ENCODE data around the gene DLG1. TPM values are rescaled to one million over a fixed set of nuclear protein-coding genes. Genes with fewer than 3 reads are reported as not detected.
A peak's percentile ranks its signal among the peaks of the same experiment; 100 is the strongest.

Gene DLG1
- total and polyA plus RNA-seq, 2 experiments from 2014 or later, result 54.8 to 128 TPM

DNA sequence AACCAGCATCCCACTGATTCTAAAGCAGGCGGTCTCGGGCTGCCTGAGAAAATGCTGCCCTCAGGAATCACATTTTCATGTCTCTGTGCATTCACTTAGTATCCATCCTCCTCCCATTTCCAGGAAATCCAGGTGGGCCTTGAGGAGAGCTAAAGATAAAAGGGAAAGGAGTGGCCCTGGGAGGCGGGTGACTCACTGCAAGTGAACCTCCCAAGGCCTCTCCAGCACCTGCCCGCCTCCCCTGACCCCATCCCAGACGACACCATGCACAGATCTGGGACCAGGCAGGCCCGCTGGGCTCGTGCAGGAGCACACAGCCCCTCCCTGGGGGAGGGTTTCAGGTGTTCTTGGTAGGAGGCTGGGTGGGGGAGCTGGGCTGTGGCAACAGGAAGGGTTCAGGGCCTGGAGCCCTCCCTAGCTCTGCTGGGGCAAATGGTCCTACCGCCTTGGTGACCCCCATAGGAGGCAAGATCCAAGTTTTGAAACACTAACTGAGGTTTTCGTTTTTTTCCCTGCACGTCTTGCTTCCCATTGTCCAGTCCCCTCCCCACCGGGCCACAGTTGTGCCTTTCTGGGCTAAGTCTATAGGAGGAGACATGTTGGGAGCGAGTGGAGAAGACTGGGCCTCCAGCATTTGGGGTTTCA lies 291.0 kb downstream of the DLG1 start:
- no peaks in the 10 kb centered on the region for H3K36me3 ChIP-seq (replicated peaks; ENCODE audit: insufficient read depth, low read depth)
- H3K9me3 ChIP-seq (ENCODE audit: low read depth), result no peaks in the 10 kb centered on the region
- no peaks in the 10 kb centered on the region for H4K20me1 ChIP-seq (ENCODE audit: insufficient read depth, poor library complexity, severe bottlenecking)
- no peak overlapping the region for H3K27ac ChIP-seq
- no peaks in the 10 kb centered on the region for H3K79me2 ChIP-seq
- peaks cover 11% of the 10 kb centered on the region for H3K4me1 ChIP-seq (ENCODE audit: insufficient read depth)
- peak; percentile 65 for DNase-seq (ENCODE audit: low spot score)
- H3K27me3 ChIP-seq, result no peaks in the 10 kb centered on the region
- H3K4me2 ChIP-seq, result no peak overlapping the region
- H2AFZ ChIP-seq, result no peak overlapping the region
- TF ChIP-seq EZH2phosphoT487 (IDR thresholded peaks at IDR 0.05; ENCODE audit: low read depth, severe bottlenecking, unreplicated experiment) (no peak), EZH2 (IDR thresholded peaks at IDR 0.05; ENCODE audit: borderline replicate concordance) (no peak)
- TF ChIP-seq, protein P1, sequence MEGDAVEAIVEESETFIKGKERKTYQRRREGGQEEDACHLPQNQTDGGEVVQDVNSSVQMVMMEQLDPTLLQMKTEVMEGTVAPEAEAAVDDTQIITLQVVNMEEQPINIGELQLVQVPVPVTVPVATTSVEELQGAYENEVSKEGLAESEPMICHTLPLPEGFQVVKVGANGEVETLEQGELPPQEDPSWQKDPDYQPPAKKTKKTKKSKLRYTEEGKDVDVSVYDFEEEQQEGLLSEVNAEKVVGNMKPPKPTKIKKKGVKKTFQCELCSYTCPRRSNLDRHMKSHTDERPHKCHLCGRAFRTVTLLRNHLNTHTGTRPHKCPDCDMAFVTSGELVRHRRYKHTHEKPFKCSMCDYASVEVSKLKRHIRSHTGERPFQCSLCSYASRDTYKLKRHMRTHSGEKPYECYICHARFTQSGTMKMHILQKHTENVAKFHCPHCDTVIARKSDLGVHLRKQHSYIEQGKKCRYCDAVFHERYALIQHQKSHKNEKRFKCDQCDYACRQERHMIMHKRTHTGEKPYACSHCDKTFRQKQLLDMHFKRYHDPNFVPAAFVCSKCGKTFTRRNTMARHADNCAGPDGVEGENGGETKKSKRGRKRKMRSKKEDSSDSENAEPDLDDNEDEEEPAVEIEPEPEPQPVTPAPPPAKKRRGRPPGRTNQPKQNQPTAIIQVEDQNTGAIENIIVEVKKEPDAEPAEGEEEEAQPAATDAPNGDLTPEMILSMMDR (IDR thresholded peaks at IDR 0.05; ENCODE audit: poor library complexity), result no peak
- H3K9me2 ChIP-seq (replicated peaks; ENCODE audit: insufficient read depth), result no peaks in the 10 kb centered on the region
- 68% methylated on average over 12 of the region's 12 CpGs for WGBS (ENCODE audit: low lambda C conversion rate, missing lambda C conversion rate)
- H3K4me3 ChIP-seq, result no peak overlapping the region

DNA sequence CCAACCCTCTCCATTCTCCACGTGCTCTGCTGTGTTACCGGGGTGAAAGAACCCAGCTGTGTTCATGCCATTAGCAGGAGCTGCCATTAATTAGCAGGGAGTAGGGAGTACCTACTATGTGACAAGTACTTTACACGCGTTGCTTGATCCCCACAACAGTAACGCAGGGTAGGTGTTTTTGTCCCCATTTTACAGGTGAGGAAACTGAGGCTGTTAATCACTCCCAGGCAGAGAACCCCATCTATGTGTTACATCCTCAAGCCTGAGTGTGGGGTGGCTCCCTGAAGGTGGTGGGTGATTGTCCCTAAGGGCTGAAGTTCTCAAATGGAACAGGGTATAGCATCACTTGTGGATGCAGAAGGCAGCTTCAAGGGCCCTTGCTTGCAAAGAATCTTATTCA lies 291.6 kb downstream of the DLG1 start:
- Histone ChIP-seq H4K20me1 (ENCODE audit: insufficient read depth, poor library complexity, severe bottlenecking) (no peaks in the 10 kb centered on the region), H3K36me3 (replicated peaks; ENCODE audit: insufficient read depth, low read depth) (no peaks in the 10 kb centered on the region), H2AFZ (no peak overlapping the region), H3K9me3 (ENCODE audit: low read depth) (no peaks in the 10 kb centered on the region), H3K79me2 (no peaks in the 10 kb centered on the region), H3K4me3 (no peak overlapping the region), H3K4me2 (no peak overlapping the region), H3K4me1 (ENCODE audit: insufficient read depth) (peaks cover 13% of the 10 kb centered on the region), H3K27ac (no peak overlapping the region), H3K9me2 (replicated peaks; ENCODE audit: insufficient read depth) (no peaks in the 10 kb centered on the region), H3K27me3 (no peaks in the 10 kb centered on the region)
- DNase-seq (ENCODE audit: low spot score), result no peak
- TF ChIP-seq EZH2 (IDR thresholded peaks at IDR 0.05; ENCODE audit: borderline replicate concordance) (no peak), EZH2phosphoT487 (IDR thresholded peaks at IDR 0.05; ENCODE audit: low read depth, severe bottlenecking, unreplicated experiment) (no peak)
- TF ChIP-seq, protein P1 (IDR thresholded peaks at IDR 0.05; ENCODE audit: poor library complexity), result no peak
- 96% methylated on average over 5 of the region's 5 CpGs for WGBS (ENCODE audit: low lambda C conversion rate, missing lambda C conversion rate)

DNA sequence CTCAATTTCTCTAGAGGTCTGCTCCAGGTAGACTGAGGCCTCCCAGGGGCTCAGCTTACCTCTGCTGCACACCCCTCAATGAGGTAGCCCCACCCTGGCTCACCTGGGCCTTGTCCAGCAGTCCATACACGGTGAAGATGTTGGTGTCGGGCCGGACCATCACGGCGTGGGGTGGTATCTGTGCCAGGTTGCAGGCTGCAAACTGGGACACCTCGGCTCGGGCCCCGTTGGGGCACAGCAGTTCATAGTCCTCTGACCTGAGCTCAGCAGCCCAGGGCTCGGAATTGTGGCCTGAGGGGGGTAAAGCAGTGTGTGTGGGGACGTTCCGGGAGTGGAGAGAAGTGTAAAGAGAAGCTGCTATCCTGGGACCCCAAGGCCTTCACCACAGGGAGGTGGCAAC lies 292.0 kb downstream of the DLG1 start:
- no peak overlapping the region for H3K27ac ChIP-seq
- no peak for DNase-seq (ENCODE audit: low spot score)
- H3K36me3 ChIP-seq (replicated peaks; ENCODE audit: insufficient read depth, low read depth), result no peaks in the 10 kb centered on the region
- H3K9me3 ChIP-seq (ENCODE audit: low read depth), result no peaks in the 10 kb centered on the region
- TF ChIP-seq EZH2 (IDR thresholded peaks at IDR 0.05; ENCODE audit: borderline replicate concordance) (no peak), EZH2phosphoT487 (IDR thresholded peaks at IDR 0.05; ENCODE audit: low read depth, severe bottlenecking, unreplicated experiment) (no peak)
- TF ChIP-seq, protein P1 (IDR thresholded peaks at IDR 0.05; ENCODE audit: poor library complexity), result no peak
- no peaks in the 10 kb centered on the region for H3K79me2 ChIP-seq
- 94% methylated on average over 11 of the region's 11 CpGs for WGBS (ENCODE audit: low lambda C conversion rate, missing lambda C conversion rate)
- H3K4me2 ChIP-seq, result no peak overlapping the region
- peaks cover 13% of the 10 kb centered on the region for H3K4me1 ChIP-seq (ENCODE audit: insufficient read depth)
- no peak overlapping the region for H2AFZ ChIP-seq
- no peaks in the 10 kb centered on the region for H3K9me2 ChIP-seq (replicated peaks; ENCODE audit: insufficient read depth)
- H3K4me3 ChIP-seq, result no peak overlapping the region
- H4K20me1 ChIP-seq (ENCODE audit: insufficient read depth, poor library complexity, severe bottlenecking), result no peaks in the 10 kb centered on the region
- H3K27me3 ChIP-seq, result no peaks in the 10 kb centered on the region
